ENCODE data around the gene MYBBP1A.

MYBBP1A gene

GRCh38 chr17:4506892-4507291 lies 48.3 kb downstream of the MYBBP1A start:
- no peak for TF ChIP-seq CTCF (IDR thresholded peaks at IDR 0.05; ENCODE audit: low read depth, low read length, missing control alignments)
- H3K4me3 ChIP-seq (ENCODE audit: low read depth, low read length) = no peak overlapping the region
- DNase-seq (ENCODE audit: low read depth) = no peak

GRCh38 chr17:4506175-4506813 lies 48.9 kb downstream of the MYBBP1A start:
- no peak for TF ChIP-seq CTCF (IDR thresholded peaks at IDR 0.05; ENCODE audit: low read depth, low read length, missing control alignments)
- H3K4me3 ChIP-seq (ENCODE audit: low read depth, low read length) = no peak overlapping the region
- no peak for DNase-seq (ENCODE audit: low read depth)

GRCh38 chr17:4505187-4505586 lies 50.0 kb downstream of the MYBBP1A start:
- TF ChIP-seq CTCF (IDR thresholded peaks at IDR 0.05; ENCODE audit: low read depth, low read length, missing control alignments) = no peak
- no peak for DNase-seq (ENCODE audit: low read depth)
- H3K4me3 ChIP-seq (ENCODE audit: low read depth, low read length) = no peak overlapping the region

GRCh38 chr17:4504188-4504587 lies 51.0 kb downstream of the MYBBP1A start:
- no peak for DNase-seq (ENCODE audit: low read depth)
- TF ChIP-seq CTCF (IDR thresholded peaks at IDR 0.05; ENCODE audit: low read depth, low read length, missing control alignments) = no peak

GRCh38 chr17:4503283-4504025 lies 51.7 kb downstream of the MYBBP1A start:
- no peak overlapping the region for H3K4me3 ChIP-seq (ENCODE audit: low read depth, low read length)
- no peak for DNase-seq (ENCODE audit: low read depth)
- TF ChIP-seq CTCF (IDR thresholded peaks at IDR 0.05; ENCODE audit: low read depth, low read length, missing control alignments) = no peak

More at GRCh38 chr17:4504188-4504587, 51.0 kb downstream of the MYBBP1A start:
- no peak overlapping the region for H3K4me3 ChIP-seq (ENCODE audit: low read depth, low read length)

- H3K4me3 ChIP-seq (ENCODE audit: low read depth, low read length) = no peak overlapping the region
- TF ChIP-seq CTCF (IDR thresholded peaks at IDR 0.05; ENCODE audit: low read depth, low read length, missing control alignments) = no peak
- DNase-seq (ENCODE audit: low read depth) = no peak
These were observed 52.6 kb downstream of the MYBBP1A start for GRCh38 chr17:4502466-4503154.
